GM21515 (cell line): ENCODE measurements around the gene DIDO1.
A peak's percentile ranks its signal among the peaks of the same experiment; 100 is the strongest.
"Not testable (repeated sequence)": the region's sequence is repeated elsewhere in the genome, so short reads cannot be mapped to it uniquely, and the experiment has no call there.

Source experiments
- ATAC-seq: cut with Tn5 transposase; IDR thresholded peaks from one replicate; pipeline ENCODE4 v1.9.1; 2021; ENCODE audit not compliant: unreplicated experiment

DIDO1 gene

DNA sequence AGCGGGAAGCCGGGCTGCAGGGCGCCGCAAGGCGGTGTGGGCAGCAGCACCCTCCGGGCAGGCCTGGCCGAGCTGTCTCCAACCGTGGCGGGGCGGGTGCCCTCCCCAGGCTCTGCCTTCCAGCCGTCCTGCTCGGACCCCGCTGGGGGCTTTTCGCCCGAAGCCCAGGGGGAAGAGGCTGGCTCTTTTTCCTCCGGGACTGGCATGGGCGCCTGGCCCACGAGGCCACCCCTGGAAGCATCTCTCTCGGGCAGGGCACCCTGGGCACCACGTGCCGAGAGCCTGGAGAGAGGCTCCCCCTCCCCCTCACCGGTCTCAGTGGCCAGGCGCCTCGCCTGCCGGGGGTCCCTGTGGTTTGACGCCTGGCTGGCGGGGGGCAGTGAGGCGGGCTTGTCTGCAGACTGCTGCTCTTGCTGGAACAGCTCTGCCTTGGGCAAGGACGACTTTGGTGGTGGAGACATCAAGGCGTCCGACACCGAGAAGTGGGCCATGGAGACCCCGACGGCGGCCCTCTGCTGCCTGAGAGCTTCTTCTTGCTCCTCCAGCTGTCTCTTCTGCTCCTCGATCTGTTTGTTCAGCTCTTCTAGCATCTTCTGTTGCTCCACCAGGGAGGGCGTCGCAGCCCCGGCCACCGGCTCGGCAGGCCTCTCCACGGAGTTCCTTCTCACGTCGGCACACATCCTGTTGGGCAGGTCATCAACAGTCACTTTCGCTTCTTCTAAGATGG is 45.2 kb downstream of the DIDO1 start:
- ATAC-seq, result no peak

DNA sequence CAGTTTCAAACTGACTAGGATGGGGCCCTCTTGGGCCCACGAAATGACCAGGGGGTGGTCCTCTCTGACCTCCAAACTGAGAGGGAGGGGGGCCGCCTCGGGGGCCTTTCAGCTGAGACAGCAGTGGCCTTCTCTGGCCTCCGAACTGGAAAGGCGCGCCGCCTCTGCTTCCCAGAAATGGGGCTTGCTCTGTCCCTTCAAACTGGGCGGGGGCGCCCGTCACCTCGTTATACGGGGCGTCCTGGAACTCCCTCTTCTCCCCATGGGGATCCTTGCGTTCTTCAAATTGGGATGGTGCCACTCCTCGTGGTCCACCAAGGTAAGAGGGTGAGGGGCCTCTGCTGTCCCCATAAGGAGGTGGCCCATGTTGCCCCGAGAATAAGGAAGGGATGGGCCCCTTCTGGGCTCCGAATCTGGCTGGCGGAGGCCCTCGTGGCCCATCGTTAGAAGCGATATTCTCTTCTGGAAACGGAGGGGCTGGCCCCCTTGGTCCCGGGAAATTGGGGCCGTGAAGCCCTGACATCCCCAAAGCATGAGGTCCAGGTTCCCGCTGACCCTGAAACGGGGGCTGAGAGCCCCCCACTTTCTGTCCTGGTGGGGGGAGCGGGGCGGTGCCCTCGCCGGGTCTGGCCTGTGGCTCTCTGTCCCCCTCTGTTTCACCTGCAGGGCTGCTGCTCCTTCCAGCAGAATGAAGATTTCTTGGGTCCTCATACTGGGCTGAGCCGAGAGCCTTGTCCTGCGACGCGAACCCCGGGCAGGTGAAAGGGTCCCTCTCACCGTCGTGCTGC is 46.0 kb downstream of the DIDO1 start:
- no peak for ATAC-seq

DNA sequence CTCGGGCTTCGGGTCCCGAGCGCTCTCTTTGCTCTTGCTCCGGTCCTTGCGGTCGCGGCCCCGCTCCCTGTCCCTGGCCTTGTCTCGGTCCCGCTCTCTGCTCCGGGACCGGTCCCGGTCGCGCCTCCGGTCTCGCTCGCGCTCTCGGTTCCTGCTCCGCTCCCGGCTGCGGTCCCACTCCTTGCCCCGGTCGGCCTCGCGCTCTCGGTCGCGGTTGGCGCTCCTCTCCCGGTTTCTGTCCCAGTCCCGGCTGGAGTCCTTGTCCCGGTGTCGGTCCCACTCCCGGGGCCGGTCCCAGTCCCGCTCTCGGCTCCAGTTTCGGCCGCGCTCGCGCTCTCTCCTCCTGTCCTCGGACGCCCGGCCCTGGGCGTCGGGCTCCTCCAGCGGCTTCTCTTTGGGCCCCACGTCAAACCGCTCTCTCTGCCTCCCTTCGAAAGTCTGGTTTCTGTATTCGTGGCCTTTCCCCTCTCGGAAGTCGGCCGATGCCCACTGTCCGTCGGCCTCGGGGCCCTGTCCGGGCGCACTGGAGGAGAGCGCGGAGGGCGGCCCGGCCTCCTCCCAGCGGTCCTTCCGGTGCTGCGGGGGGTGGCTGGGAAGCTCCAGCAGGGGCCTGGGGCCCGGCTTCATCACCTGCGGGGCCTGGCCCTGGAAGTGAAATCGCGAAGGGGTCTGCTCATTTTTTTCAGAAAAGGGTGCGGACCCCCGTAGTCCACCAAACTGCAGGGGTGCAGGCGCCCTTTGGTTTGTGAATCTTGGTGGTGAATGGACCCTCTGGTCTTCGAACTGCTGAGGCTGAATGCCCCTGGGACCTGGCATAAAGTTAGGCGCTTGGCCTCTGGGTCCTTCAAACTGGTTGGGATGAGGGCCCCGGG is 46.8 kb downstream of the DIDO1 start:
- ATAC-seq, result no peak

DNA sequence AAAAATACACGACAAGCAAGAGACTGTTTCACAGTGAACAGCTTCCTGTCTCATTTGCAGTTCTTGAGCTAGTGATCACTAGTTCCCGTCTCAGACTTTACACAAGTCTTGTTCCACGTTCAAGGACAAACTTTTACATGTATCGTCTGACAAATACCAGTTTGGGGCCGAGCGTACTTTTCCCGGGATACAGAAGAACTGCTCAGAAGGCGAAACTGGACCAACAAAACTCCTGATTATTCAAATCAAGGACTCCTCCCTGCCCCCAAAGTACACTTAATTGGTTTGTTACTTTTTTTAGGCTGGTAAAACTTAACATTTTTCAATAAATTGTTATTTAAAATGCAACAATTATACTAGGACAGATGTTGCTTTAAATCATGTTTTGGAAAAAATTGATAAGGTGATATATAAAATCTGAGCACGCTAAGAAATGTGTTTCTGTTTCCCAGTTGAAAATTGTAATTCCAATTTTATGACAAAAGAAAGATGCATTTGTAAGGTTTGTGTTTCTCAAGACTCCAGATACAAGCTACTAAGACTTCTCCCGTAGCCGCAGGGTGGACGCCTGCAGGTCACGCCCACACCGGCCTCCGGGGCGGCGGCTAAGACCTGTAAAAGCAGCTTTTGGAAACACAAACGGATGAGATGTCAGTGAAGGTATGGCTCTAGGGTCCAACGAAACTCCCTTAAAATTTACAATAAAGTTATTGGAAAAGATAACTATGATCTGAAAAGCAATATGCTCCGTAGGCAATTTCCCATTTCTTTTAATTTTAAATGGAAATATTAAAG is 47.9 kb downstream of the DIDO1 start:
- ATAC-seq, result no peak

DNA sequence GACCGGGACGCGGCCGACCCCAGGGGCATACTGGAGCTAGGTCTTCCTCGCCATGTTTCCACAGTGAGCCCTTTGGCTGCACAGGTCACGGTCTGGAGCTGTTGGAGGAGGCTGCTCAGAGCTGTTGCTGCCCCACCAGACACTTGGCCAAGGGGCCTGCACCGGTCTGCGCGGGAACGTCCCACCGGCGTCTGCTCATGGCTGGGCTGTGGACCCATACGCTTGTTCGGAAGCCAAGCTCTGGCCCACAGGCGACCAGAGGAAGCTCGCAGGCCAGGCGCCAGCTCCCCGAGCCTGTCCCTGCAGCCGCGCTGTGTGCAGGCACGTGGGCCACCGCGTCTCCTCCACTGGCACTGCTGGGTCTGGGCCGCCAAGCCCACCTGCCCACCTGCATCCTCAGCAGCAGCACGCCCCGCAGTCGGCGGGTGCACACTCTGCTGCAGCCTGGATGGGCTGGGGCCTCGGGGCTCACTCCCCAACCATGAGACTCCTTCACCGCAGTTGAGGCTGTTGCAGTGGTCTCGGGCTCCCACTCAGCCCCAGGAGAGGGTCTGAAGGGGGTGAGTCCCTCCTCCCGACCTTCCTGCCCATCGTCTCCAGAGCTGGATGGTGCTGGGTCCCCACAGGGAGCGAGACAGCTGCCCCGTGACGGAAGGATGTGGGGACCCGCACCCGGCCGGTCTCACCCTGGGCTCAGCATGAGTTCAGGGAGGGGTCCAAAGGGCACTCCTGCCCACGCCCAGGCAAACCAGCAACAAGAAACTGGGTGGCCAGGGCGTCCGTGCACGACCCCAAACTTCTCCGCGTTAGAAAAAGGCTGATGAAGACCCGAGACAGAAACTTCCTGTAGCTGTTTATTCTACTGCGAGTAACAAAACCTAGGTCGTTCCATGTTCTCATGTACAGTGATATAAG is 49.1 kb downstream of the DIDO1 start:
- ATAC-seq, result no peak

DNA sequence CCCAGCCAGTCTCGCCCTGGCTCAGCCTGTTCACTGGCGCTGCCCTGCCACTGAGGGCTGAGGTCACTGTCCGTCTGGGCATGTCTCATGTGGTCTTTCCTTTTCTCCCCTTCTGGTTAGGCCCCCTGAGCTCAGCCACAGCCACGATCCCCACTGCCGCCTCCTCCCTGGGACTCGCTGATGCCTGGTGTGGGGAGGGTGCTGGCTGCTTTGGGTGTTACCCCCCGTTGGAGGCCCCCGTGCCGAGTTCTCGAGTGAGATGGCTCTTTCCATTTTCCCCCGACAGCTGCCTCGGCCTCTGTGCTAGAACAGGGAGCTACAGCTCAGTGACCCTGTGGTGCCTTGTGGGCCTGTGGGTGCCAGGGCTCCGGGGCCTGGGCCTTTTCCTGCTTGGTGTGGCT is 49.8 kb downstream of the DIDO1 start:
- ATAC-seq, result no peak

DNA sequence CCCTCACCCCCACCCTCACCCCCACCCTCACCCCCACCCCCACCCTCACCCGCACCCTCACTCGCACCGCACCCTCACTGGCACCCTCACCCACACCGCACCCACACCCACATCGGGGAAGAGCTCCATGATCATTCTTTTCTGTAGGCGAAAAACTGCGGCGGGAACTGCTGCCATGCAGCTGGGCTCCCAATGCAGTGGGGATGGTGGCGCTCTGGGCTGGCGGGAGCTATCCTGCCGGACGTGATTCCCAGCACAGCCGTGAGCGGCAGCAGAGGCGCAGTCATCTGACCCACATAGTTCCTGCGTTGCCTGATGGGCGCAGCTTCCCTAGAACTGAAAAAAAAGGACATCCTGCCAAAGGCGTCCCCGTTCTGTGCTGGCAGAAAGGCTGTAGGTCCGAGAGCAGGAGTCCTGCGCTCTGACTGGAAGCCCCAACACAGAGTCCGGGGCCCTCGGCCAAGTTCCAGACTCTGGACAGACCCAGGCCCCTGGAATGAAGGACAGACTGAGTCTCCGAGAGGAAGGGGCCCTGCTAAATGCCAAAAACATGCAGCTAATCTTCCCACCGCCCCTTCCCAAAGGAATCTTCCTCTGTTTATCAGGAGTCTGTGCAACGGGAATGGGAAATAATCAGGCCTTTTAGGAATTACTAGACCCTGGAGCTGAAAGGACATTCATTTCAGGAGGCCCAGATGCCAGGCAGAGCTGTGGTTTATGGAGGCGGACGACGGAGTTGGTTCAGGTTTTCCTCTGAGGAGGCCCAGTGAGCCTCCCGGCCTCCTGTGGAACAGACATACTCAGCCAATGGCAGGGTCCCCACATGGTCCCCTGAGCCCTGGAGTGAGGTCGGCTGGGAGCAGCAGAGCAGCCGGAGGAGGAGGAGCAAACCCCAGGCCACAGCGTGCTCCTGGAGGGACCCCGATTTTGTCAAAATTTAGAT is 50.6 kb downstream of the DIDO1 start:
- ATAC-seq, result no peak

DNA sequence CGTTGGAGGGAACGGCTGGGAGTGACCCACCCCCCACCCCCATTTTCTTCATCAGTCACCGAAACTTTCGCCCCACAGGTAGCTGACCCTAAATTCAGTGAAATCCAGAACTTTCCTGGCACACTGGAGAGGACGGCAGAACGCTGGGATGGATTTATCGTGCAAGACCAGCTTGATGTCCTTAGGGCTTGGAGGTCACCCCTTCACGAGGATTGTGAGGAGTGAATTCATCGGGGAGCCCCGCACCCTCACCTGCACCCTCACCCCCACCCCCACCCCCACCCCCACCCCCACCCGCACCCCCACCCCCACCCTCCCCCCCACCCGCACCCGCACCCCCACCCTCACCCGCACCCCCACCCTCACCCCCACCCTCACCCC is 51.4 kb downstream of the DIDO1 start:
- ATAC-seq, result no peak

DNA sequence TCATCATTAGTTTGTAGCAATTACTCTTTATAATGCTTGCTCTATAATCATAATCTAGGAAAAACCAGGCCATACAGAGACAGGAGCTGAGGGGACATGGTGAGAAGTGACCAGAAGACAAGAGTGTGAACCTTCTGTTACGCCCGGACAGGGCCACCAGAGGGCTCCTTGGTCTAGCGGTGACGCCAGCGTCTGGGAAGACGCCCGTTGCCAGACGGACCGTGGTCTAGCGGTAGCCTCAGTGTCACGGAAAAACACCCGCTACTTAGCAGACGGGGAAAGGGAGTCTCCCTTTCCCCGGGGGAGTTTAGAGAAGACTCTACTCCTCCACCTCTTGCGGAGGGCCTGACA is 52.6 kb downstream of the DIDO1 start:
- not testable (repeated sequence) for ATAC-seq

DNA sequence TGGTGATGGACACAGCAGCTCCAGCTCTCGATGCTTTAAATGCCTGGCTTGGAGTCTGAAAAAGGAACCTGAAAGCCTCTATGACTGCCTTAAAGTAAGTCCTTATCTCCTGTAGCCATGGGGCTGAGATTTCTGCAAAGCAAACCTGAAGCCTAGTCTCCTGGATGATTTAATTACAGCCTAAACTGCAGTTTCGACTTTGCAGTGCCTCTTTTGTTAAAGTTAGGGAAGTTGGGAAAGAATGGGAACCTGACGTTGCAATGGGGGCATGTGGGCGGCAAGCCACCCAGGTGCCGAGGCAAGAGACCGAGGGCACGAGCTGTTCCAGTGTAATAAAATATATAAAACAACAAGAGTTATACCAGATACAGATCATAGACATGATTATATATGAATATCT is 53.0 kb downstream of the DIDO1 start:
- ATAC-seq, result no peak

DNA sequence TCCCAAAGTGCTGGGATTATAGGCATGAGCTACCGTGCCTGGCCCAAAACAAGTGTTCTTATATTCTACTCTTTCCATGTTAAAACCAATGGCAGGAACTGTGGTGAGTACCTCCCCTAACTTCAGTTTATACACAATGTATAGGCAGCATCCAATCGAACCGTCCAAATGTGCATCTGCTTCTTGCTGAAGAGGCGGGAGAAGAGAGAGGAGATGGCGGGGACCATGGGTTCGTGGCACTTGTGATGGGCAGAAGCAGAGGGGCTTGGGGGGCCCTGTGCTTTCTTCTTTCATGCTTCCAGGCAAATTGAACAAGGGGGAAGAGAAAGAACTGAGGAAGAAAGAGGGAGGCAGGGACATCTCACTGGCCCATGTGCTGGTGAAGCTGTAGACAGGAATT is 53.4 kb downstream of the DIDO1 start:
- ATAC-seq, result no peak

DNA sequence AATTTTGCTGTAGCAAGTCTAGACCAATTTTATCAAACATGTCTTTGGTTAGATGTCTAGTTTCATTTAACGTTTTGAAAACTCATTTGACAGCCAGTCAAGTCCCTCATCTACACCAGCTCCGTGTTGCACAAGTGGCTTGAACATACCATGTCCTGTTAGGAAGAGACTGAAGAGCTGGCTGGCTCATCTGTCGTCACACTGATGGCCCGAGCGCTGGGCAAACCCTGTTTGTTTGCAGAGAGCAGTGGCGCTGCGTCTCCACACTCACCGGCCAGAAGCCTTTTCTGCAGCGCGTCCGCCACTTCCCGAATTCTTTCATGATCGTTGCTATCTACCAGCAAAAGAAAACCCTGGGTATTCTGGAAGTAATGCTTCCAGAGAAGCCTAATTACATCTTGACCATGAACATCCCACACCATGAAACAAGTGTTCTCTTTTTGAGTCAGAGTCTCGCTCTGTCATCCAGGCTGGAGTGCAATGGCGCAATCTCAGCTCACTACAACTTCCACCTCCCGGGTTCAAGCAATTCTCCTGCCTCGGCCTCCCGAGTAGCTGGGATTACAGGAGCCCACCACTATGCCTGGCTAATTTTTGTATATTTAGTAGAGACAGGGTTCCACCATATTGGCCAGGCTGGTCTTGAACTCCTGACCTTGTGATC is 54.0 kb downstream of the DIDO1 start:
- no peak for ATAC-seq

DNA sequence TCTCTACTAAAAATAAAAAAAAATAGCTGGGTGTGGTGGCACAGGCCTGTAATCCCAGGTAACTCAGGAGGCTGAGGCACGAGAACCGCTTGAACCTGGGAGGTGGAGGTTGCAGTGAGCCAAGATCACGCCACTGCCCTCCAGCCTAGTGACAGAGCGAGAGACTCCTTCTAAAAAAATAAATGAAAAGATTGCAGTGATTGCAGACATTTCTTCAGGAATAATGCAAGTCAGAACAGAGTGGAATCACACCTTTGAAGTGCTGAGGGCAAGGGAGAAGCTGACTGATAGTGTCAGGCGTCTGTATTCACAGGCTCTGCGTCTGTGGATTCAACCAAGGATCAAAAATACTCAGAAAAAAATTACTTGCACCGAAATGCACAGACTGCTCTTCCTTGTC is 62.1 kb downstream of the DIDO1 start:
- no peak for ATAC-seq

DNA sequence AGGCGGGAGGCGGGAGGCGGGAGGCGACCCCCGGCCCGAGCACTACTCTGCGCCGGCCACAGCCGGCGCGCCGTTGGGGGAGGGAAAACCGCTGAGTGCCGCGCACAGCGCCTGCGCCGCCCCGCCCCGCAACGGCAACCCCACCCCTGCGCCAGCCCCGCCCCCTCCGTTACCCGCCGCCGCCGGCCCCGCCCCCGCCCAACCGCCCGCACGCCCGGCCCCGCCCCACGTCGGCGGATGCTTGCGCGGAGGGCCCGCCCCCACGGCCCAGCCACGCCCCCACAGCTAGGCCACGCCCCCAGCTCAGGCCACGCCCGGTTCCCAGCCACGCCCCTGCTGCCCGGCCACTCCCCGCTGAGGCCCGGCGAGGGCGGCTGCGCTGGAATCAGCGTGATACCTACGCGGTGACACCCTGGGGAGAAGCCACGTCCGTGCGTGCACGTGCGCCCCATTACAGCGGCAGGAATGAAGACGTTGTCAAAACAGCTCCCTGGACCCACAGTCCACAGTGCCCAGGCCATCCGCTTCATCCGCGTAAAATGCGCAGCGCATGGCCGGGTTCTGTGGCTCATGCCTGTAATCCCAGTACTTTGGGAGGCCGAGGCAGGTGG is 64.5 kb downstream of the DIDO1 start, which contains the start of gene TCFL5:
TCFL5 (minus strand) TSS at position 97 of the 611 bp plus-strand sequence. CDS start 152 bp downstream, outside the sequence.
- peak; percentile 57 for ATAC-seq

DNA sequence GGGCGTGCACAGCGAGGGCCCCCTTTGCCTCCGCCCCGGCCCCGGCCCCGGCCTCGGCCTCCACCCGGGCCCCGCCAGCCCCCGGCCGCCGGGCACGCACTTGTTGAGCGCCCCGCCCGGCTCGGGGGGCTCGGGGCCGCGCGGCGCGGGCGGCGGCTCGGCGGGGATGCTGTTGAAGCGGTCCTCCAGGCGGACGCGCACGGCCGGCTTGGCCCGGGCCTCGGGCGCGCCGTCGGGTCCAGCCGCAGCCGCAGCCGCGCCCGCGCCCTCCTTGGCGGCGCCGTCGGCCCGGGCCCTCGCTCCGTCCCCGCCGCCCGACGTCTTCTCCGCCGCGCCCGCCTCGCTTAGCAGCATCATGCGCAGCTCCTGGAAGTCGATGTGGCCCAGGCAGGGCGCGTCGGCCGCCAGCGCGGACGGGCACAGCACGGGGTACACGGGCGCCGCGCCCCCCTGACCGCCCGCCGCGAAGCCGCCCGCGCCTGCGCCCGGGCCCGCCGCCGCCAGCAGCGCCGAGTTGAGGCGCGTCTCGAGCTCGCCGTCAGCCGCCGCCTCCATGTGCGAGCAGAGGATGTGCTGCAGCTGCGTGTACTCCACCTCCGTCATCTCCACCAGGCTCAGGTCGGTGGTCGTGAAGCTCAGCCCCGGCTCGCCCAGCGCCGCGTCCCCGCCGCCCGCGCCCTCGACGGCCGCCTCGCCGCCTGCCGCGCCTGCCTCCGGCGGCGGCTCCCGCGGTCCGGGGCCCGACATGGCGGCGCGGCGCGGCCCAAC is 65.2 kb downstream of the DIDO1 start:
- peak; percentile 39 for ATAC-seq

DNA sequence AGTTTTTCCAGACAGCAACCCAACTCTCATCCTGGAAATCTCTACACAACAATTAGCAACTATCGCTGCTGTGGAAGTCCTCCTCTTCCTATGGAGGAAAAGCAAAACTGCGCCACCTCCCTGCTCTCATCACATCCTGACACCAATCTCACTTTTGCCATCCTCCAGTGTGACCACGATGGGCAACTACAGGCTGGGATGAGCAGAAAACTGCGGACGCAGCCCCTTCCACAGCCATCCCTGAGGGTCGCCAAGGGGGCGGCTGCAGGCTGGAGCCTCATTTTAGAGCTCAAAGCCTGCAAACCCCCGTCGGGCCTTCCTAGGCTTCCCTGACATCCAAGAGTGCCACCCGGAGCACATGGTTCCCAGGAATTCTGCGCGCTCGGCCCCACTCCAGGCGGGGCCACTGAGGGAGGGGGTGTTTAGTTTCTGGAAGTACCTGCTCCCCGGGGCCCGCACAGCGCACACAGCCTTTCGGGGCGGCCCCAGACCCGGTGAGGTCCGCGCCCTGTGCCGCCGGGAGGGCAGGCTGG is 65.8 kb downstream of the DIDO1 start:
- no peak for ATAC-seq

DNA sequence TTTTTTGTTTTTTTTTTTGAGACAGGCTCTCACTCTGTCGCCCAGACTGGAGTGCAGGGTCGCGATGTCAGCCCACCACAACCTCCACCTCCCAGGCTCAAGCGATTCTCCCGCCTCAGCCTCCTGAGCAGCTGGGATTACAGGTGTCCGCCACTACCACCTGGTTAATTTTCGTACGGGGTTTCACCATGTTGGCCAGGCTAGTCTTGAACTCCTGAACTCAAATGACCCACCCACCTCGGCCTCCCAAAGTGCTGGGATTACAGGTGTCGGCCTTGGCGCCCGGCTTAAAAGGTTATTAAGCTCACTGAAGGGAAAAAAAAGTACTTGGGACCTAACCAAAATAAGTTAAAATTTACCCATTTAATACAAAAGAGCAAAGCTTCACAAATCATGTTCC is 66.6 kb downstream of the DIDO1 start:
- ATAC-seq, result no peak
